NT2/D1 (cell line): Measurements from ENCODE around the gene VEGFD.

ENCODE experiments used
- DNase-seq: peaks from one replicate; pipeline ENCODE4 v3.0.0-alpha.2; 2011; ENCODE audit warnings: low read depth, low spot score
- H3K27me3 ChIP-seq: 2 replicates; pipeline ENCODE4 v1.6.0; 2011; ENCODE audit warnings: mild to moderate bottlenecking; ENCODE audit not compliant: insufficient read length, insufficient read depth
- H3K36me3 ChIP-seq: 2 replicates; pipeline ENCODE4 v1.6.1; 2011; ENCODE audit warnings: mild to moderate bottlenecking, low read length, mixed read lengths; ENCODE audit not compliant: insufficient read depth, insufficient read length
- H3K4me1 ChIP-seq: 2 replicates; pipeline ENCODE4 v1.5.1; 2011; ENCODE audit not compliant: insufficient read depth, insufficient read length
- H3K4me3 ChIP-seq: 2 replicates; pipeline ENCODE4 v1.5.1; 2011; ENCODE audit warnings: low read depth; ENCODE audit not compliant: insufficient read length
- H3K9ac ChIP-seq: 2 replicates; pipeline ENCODE4 v1.6.0; 2011; ENCODE audit warnings: low read depth; ENCODE audit not compliant: insufficient read length
- H3K9me3 ChIP-seq: 2 replicates; pipeline ENCODE4 v1.5.1; 2011; ENCODE audit warnings: mild to moderate bottlenecking, low read length; ENCODE audit not compliant: insufficient read depth
- SUZ12 ChIP-seq: IDR thresholded peaks from 2 replicates; pipeline ENCODE4 v1.6.1; 2011; ENCODE audit not compliant: insufficient read length, insufficient read depth; ENCODE audit errors: extremely low read depth
- YY1 ChIP-seq: IDR thresholded peaks from 2 replicates; pipeline ENCODE4 v1.6.1; 2011; ENCODE audit not compliant: insufficient read length, insufficient read depth
- ZNF274 ChIP-seq: IDR thresholded peaks from 2 replicates; pipeline ENCODE4 v1.6.1; 2011; ENCODE audit warnings: mild to moderate bottlenecking, low read depth, low read length

The VEGFD gene

DNA sequence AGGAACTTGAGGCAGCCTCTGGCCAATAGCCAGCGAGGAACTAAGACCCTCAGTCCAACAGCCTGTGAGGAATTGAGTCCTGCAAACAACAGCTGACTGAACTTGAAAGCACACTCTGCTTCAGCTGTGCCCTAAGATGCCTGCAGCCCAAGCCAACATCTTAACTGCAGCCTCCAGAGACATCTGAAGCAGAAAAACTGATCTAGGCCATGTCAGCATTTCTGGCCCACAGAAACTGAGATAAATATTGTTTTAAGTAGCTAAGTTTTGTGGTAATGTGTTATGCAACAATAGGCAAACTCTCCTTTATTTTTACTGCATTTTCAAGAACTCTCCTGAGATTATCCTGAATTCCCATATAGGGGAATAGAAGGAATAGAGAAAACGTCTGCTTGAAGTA is 24.5 kb downstream of the VEGFD start:
- no peaks in the 10 kb centered on the region; the same call in 1 of the 2 replicates for H3K9me3 ChIP-seq
- no peak overlapping the region for H3K4me3 ChIP-seq
- H3K27me3 ChIP-seq = no peaks in the 10 kb centered on the region
- TF ChIP-seq YY1 (no peak), SUZ12 (no peak), ZNF274 (no peak)
- DNase-seq = no peak
- H3K36me3 ChIP-seq = no peaks in the 10 kb centered on the region
- no peak overlapping the region for H3K9ac ChIP-seq
- H3K4me1 ChIP-seq = no peaks in the 10 kb centered on the region

DNA sequence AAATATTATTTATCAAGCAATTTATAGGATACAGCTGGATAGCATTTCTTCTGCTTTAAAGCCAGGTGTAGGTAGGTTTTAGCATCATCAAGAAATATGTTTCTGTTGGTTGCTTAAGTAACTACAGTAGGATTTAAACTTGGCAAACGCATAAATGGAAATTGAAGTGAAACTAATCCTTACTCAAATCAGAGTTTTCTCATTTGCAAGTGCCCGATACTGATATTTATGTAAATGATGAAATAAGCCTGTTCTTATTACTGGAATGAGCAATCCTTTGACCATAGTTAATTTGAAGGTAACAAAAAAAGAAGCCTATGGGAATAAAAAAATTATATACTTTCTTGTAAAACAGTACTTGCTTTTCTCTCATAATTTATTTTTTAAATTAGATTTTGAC is 25.7 kb downstream of the VEGFD start:
- H3K4me1 ChIP-seq = no peaks in the 10 kb centered on the region
- DNase-seq = no peak
- H3K36me3 ChIP-seq = no peaks in the 10 kb centered on the region
- TF ChIP-seq ZNF274 (no peak), YY1 (no peak), SUZ12 (no peak)
- H3K9ac ChIP-seq = no peak overlapping the region
- H3K9me3 ChIP-seq = no peaks in the 10 kb centered on the region; the same call in 1 of the 2 replicates
- H3K27me3 ChIP-seq = no peaks in the 10 kb centered on the region
- no peak overlapping the region for H3K4me3 ChIP-seq

DNA sequence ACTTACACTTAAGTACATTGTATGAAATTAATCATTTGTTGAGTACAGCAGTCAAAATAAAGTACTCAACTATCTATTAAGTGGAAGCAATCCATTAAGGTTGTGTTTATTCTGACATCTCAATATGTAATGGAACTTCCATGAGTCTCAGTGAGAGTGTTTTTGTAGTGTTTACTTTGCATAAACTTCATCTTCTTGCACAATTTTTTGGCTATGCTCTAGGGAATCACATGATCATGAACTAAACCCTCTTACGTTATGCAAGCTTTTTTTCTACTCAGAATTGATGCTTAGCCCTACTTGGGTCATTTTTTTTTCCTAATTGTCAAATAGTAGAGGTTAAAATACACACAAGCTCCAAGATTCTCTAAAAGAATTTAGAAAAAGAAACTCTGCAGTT is 27.8 kb downstream of the VEGFD start:
- H3K4me3 ChIP-seq = no peak overlapping the region
- H3K4me1 ChIP-seq = no peaks in the 10 kb centered on the region
- no peak for DNase-seq
- TF ChIP-seq SUZ12 (no peak), ZNF274 (no peak), YY1 (no peak)
- H3K9me3 ChIP-seq = no peaks in the 10 kb centered on the region; the same call in 1 of the 2 replicates
- no peaks in the 10 kb centered on the region for H3K36me3 ChIP-seq
- H3K27me3 ChIP-seq = no peaks in the 10 kb centered on the region
- H3K9ac ChIP-seq = no peak overlapping the region

DNA sequence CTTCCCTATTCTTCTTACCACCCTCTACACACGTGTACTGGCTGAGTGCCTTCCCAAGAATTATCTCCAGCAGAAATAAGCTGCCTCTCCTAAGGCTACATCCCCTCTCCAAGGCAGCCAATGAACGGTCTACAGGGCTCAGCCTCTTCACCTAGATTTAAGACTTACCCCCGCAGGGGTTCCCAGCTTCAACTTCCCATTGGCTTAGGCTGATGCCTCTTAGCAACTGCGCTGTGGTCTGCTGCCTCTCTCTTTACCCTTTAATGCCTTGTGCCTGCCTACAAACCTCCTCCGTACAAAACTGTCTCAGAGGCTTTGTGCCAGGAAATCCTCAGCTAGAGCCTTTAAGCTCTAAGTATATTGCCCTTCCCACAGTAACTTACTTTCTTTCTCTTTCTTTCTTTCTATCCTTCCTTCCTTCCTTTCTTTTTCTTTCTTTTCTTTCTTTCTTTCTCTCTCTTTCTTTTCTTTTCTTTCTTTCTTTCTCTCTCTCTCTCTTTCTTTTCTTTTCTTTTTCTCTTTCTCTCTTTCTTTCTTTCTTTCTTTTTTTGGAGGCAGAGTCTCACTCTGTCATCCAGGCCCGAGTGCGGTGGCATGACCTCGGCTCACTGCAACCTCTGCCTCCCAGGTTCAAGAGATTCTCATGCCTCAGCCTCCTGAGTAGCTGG is 33.8 kb downstream of the VEGFD start:
- Histone ChIP-seq H3K27me3 (peaks cover 13% of the 10 kb centered on the region), H3K9me3 (no peaks in the 10 kb centered on the region), H3K4me1 (peaks cover 2% of the 10 kb centered on the region), H3K9ac (no peak overlapping the region), H3K4me3 (no peak overlapping the region), H3K36me3 (no peaks in the 10 kb centered on the region)
- TF ChIP-seq YY1 (no peak), ZNF274 (no peak), SUZ12 (no peak)
- no peak for DNase-seq

GRCh38 chrX:15349046-15349445 is 35.2 kb downstream of the VEGFD start:
- H3K4me1 ChIP-seq = peaks cover 2% of the 10 kb centered on the region
- no peak overlapping the region for H3K4me3 ChIP-seq
- H3K27me3 ChIP-seq = peaks cover 16% of the 10 kb centered on the region
- TF ChIP-seq SUZ12 (no peak), ZNF274 (no peak), YY1 (no peak)
- no peaks in the 10 kb centered on the region for H3K9me3 ChIP-seq
- DNase-seq = peak; percentile 46
- H3K36me3 ChIP-seq = no peaks in the 10 kb centered on the region
- H3K9ac ChIP-seq = no peak overlapping the region

- DNase-seq = no peak
- Histone ChIP-seq H3K4me3 (no peak overlapping the region), H3K9me3 (no peaks in the 10 kb centered on the region), H3K36me3 (no peaks in the 10 kb centered on the region), H3K27me3 (peaks cover 34% of the 10 kb centered on the region), H3K9ac (no peak overlapping the region), H3K4me1 (peaks cover 2% of the 10 kb centered on the region)
- TF ChIP-seq SUZ12 (no peak), YY1 (no peak), ZNF274 (no peak)
These were observed 38.2 kb downstream of the VEGFD start for GRCh38 chrX:15345976-15346375.

DNA sequence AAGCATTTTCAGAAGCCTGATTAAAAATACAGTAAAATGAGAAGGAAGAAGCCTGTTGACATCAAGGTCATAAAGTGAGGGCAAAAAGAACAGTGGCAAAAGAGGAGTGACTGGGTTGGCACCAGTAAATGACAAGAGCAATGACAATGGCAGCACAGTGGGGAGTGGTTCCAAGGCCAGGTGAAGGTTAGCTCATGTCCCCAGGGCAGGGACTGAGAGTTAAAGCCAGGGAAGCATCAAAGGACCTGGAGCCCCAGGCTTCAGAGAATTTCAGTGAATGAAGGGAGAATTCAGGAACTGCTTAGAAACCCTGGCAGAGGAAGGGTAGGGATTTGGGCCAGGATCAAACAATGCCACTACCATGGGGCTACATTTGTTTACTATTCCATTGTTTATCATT is 40.1 kb downstream of the VEGFD start:
- no peak for DNase-seq
- Histone ChIP-seq H3K27me3 (peaks cover 47% of the 10 kb centered on the region), H3K4me3 (no peak overlapping the region), H3K9me3 (no peaks in the 10 kb centered on the region), H3K36me3 (no peaks in the 10 kb centered on the region), H3K9ac (no peak overlapping the region), H3K4me1 (peaks cover 2% of the 10 kb centered on the region)
- TF ChIP-seq SUZ12 (no peak), ZNF274 (no peak), YY1 (no peak)

- Histone ChIP-seq H3K9me3 (no peaks in the 10 kb centered on the region), H3K27me3 (peaks cover 57% of the 10 kb centered on the region), H3K36me3 (no peaks in the 10 kb centered on the region), H3K4me1 (peaks cover 2% of the 10 kb centered on the region), H3K9ac (no peak overlapping the region), H3K4me3 (no peak overlapping the region)
- TF ChIP-seq YY1 = no peak
- DNase-seq = no peak
These were observed 41.1 kb downstream of the VEGFD start for GRCh38 chrX:15343075-15343476.
